K562 (cell line): Measurements from ENCODE around the gene DOCK6. TPM values are rescaled to one million over a fixed set of nuclear protein-coding genes. Genes with fewer than 3 reads are reported as not detected.

Experiments used
- ATAC-seq: fragments of 200-7000 bp; cut with Tn5 transposase; 3 replicates; pipeline ENCODE4 v1.9.1; 2020; ENCODE audit warnings: moderate library complexity
- BruUV-seq: library from RNA; stranded (reverse); fragments of 400-500 nt; replicated peaks from 2 replicates; lab custom pipeline; 2021; lab: Mats Ljungman, UMichigan
- CTCF ChIA-PET: fragments of 300-600 bp; formaldehyde crosslinking; extraction: SDS; loops from one replicate; lab custom pipeline; 2021; ENCODE audit warnings: low intra/inter-chr PET ratio; lab: Yijun Ruan, JAX
- POLR2A ChIA-PET: fragments of 300-600, 350-650 bp; sonication (Branson Sonifier 250); formaldehyde crosslinking; extraction: SDS; loops from one replicate; lab custom pipeline; 2021; ENCODE audit warnings: antibody characterized with exemption, inconsistent platforms; lab: Yijun Ruan, JAX
- DNase-seq, 4 experiments: peaks; one replicate each; pipeline versions ENCODE4 v3.0.0 to v3.0.0-alpha.2; 2011 to 2018; ENCODE audit warnings: low spot score in 3 of 4, mixed read lengths in 3 of 4; ENCODE audit errors: extremely low read depth in 1 of 4
- FAIRE-seq: peaks from 2 replicates; lab custom pipeline; 2011; peaks lifted over from hg19 to GRCh38; lab: Jason Lieb, UNC
- H2AFZ ChIP-seq: 2 replicates; pipeline ENCODE4 v1.6.0; 2011; ENCODE audit warnings: low read depth, low read length, control low read depth, inconsistent platforms
- H3K27ac ChIP-seq: fragments of 200-600 bp; 3 replicates; pipeline ENCODE4 v1.8.0; 2011; ENCODE audit warnings: low read depth, mild to moderate bottlenecking, control low read depth, inconsistent platforms, low read length, moderate library complexity, mixed read lengths; ENCODE audit errors: extremely low read depth
- H3K27me3 ChIP-seq, 2 experiments: fragments of 300-600 bp in 1 of 2; 2 replicates in 1 of 2; 3 replicates in 1 of 2; pipeline versions ENCODE4 v1.6.0 to v1.8.0; 2011; ENCODE audit warnings: inconsistent platforms in 2 of 2, low read length in 2 of 2, mild to moderate bottlenecking in 1 of 2, mixed read lengths in 1 of 2, moderate library complexity in 1 of 2; ENCODE audit not compliant: control insufficient read depth in 2 of 2, insufficient read depth in 2 of 2
- H3K36me3 ChIP-seq: fragments of 300-600 bp; 3 replicates; pipeline ENCODE4 v1.8.0; 2011; ENCODE audit warnings: mild to moderate bottlenecking, low read length, inconsistent platforms; ENCODE audit not compliant: control insufficient read depth, insufficient read depth
- H3K4me1 ChIP-seq, 2 experiments: fragments of 200-600 bp in 1 of 2; replicated peaks in 1 of 2; 2 replicates in 1 of 2; 3 replicates in 1 of 2; pipeline versions ENCODE4 v1.5.1 to v1.8.0; 2011; ENCODE audit warnings: inconsistent platforms in 2 of 2, low read length in 2 of 2, mild to moderate bottlenecking in 1 of 2, mixed read lengths in 1 of 2, moderate library complexity in 1 of 2; ENCODE audit not compliant: control insufficient read depth in 2 of 2, insufficient read depth in 2 of 2
- H3K4me2 ChIP-seq: 2 replicates; pipeline ENCODE4 v1.6.1; 2011; ENCODE audit warnings: low read length, control low read depth, inconsistent platforms, mixed read lengths; ENCODE audit not compliant: insufficient read depth
- H3K4me3 ChIP-seq: fragments of 200-600 bp; sonication (generic), shearing (Covaris generic); 2 replicates; pipeline ENCODE4 v1.5.1; 2016; ENCODE audit warnings: control low read depth, inconsistent platforms
- H3K79me2 ChIP-seq: fragments of 200-600 bp; 3 replicates; pipeline ENCODE4 v1.8.0; 2011; ENCODE audit warnings: low read length, inconsistent platforms; ENCODE audit not compliant: control insufficient read depth, insufficient read depth
- H3K9ac ChIP-seq, 2 experiments: 2 replicates each; pipeline versions ENCODE4 v1.6.0 to v1.6.1; 2011; ENCODE audit warnings: low read depth in 2 of 2, low read length in 2 of 2, control low read depth in 1 of 2, inconsistent platforms in 1 of 2, mild to moderate bottlenecking in 1 of 2, mixed read lengths in 1 of 2; ENCODE audit not compliant: insufficient read depth in 1 of 2
- H3K9me1 ChIP-seq: one replicate; pipeline ENCODE4 v1.6.0; 2011; ENCODE audit warnings: inconsistent platforms, mild to moderate bottlenecking, low read length, moderate library complexity; ENCODE audit not compliant: control insufficient read depth, insufficient read depth
- H3K9me3 ChIP-seq: replicated peaks from 2 replicates; pipeline ENCODE4 v1.5.1; 2011; ENCODE audit warnings: low read depth, low read length, inconsistent platforms; ENCODE audit not compliant: control insufficient read depth, insufficient read depth
- H4K20me1 ChIP-seq: replicated peaks from 2 replicates; pipeline ENCODE4 v1.6.1; 2011; ENCODE audit warnings: low read length, inconsistent platforms, mixed read lengths; ENCODE audit not compliant: control insufficient read depth, insufficient read depth
- CEBPB ChIP-seq: fragments of 450-650 bp; IDR thresholded peaks from 2 replicates; pipeline ENCODE4 v1.6.1; 2016; ENCODE audit warnings: missing genetic modification characterization, missing compliant biosample characterization
- WGBS: fragments of 100-300 bp; shearing (Covaris generic); methylation state at CpG from one replicate; pipeline ENCODE4 v1.1.6; 2016; ENCODE audit warnings: low coverage, mixed read lengths; ENCODE audit not compliant: insufficient coverage; ENCODE audit errors: missing lambda C conversion rate; 5-methylcytosine and 5-hydroxymethylcytosine counted together
- in situ Hi-C: fragments of 300-500 bp; cut with MboI; formaldehyde crosslinking; loops from 4 replicates; pipeline ENCODE4 v1.15.0; 2018; ENCODE audit warnings: inconsistent platforms, mixed read lengths
- intact Hi-C: fragments of 100-400 bp; cut with micrococcal nuclease; formaldehyde crosslinking; loops from 2 replicates; pipeline ENCODE4 v1.14.2; 2022
- polyA plus RNA-seq, 8 experiments: library from polyadenylated mRNA; depleted of rRNA in 4 of 8; stranded (reverse) in 5 of 8; unstranded in 3 of 8; fragments of >200 nt; fragmentation: Nextera tagmentation in 2 of 8; fragmentation: Illumina TruSeq in 1 of 8; extraction: Ambion mirVana in 2 of 8; extraction: Trizol in 1 of 8; gene quantifications; 2 replicates each; pipeline versions ENCODE4 v1.2.1 to v1.2.3, GENCODE V29; 2011 to 2014; ENCODE audit warnings: inconsistent platforms in 1 of 8, missing spikeins in 1 of 8
- total RNA-seq, 7 experiments: library from RNA; depleted of rRNA in 6 of 7; stranded (reverse); fragments of >200 nt in 6 of 7; fragmentation: Illumina TruSeq in 2 of 7; extraction: Trizol in 2 of 7; gene quantifications; 2 replicates each; pipeline versions ENCODE4 v1.2.1 to v1.2.3, GENCODE V29; 2011 to 2021; ENCODE audit warnings: low replicate concordance in 1 of 7
- TF ChIP-seq, protein P1 (sequence below): fragments of 250-450 bp; sonication (Bioruptor Pico); IDR thresholded peaks from 2 replicates; pipeline ENCODE4 v1.5.0; 2021; ENCODE audit warnings: mild to moderate bottlenecking, borderline replicate concordance

Gene DOCK6
- total and polyA plus RNA-seq, 9 of the 15 experiments (the other 6 are each of a cell fraction or from before 2014, with no cell fraction given) = 0.35 to 19.3 (median 3.8) TPM

DNA sequence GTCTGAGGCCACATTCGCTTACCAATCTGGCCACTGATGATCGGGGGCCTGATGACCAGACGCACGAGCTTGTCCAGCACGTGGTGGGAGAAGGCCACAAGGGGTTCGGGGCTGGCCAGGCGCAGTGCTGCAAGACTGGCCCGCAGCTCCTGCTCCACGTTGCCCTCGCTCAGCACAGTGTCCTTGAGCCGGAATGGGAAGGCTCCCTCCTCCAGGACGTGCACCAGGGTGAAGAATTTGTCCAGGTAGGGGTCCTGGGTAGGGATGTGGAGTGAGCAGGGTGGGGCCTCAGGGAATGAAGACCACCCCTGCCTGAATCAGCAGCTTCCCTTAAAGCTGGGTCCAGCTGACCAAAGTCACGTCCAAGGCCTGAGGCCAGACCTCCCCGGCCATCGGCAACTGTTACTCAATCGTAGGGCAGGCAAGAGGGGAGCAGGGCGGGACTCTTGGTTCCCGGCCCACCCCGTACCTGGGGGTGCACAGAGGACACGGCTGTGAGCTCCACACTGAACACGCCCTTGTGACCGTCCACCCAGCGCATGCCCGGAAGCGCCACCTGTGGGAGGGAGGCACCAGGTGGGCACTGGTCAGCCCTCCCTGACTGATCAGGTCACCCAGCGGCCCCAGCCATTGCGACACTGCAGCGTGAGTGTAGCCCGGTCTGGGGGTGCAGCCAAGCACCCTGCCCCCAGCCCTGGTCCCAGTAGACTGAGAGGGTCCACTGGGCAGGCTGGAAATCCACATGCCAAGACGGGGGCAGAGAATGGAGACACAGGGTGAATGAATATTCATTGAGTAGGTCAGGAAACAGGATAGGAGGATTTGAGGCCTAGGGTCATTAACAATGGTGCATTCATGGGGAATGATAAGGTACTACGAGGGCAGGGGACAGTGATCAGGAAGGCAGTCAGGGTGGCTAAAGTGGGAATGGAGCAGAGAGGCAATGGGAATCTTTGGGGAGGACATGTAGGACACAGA is 25.7 kb downstream of the DOCK6 start:
- FAIRE-seq (no peak), ATAC-seq (no peak), DNase-seq (no peak)
- BruUV-seq = no TSS peak
- Histone ChIP-seq H3K9ac (peak overlapping the region in 1 of 2 experiments; percentile 40; a peak in 2 of 4 replicates), H3K4me2 (no peak overlapping the region), H3K4me1 (peaks cover 0 to 28% of the 10 kb centered on the region in 2 experiments; a peak in 1 of 5 replicates), H2AFZ (no peak overlapping the region), H3K9me1 (no peaks in the 10 kb centered on the region), H3K27ac (no peak overlapping the region), H3K9me3 (no peaks in the 10 kb centered on the region), H3K79me2 (no peaks in the 10 kb centered on the region), H4K20me1 (no peaks in the 10 kb centered on the region), H3K27me3 (no peaks in the 10 kb centered on the region), H3K4me3 (no peak overlapping the region), H3K36me3 (0 out of 3 replicates have a peak, but pooled peaks cover 3% of the 10 kb centered on the region)
- intact Hi-C loops = no loop called here
- ChIA-PET CTCF (no interaction called here), POLR2A (no interaction called here)
- TF ChIP-seq, protein P1, sequence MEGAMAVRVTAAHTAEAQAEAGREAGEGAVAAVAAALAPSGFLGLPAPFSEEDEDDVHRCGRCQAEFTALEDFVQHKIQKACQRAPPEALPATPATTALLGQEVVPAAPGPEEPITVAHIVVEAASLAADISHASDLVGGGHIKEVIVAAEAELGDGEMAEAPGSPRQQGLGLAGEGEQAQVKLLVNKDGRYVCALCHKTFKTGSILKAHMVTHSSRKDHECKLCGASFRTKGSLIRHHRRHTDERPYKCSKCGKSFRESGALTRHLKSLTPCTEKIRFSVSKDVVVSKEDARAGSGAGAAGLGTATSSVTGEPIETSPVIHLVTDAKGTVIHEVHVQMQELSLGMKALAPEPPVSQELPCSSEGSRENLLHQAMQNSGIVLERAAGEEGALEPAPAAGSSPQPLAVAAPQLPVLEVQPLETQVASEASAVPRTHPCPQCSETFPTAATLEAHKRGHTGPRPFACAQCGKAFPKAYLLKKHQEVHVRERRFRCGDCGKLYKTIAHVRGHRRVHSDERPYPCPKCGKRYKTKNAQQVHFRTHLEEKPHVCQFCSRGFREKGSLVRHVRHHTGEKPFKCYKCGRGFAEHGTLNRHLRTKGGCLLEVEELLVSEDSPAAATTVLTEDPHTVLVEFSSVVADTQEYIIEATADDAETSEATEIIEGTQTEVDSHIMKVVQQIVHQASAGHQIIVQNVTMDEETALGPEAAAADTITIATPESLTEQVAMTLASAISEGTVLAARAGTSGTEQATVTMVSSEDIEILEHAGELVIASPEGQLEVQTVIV = no peak
- 0 out of 2 replicates have a peak, but pooled peaks have one; percentile 11 for TF ChIP-seq CEBPB
- in situ Hi-C loops = no loop called here
- WGBS = 76% methylated on average over 27 of the region's 31 CpGs
